H1 (cell line): ENCODE measurements around the gene ADCK2. TPM values are rescaled to one million over a fixed set of nuclear protein-coding genes. Genes with fewer than 3 reads are reported as not detected.
A peak's percentile ranks its signal among the peaks of the same experiment; 100 is the strongest.

Experiments
- CTCF ChIA-PET: fragments of 300-600 bp; sonication (Branson Sonifier 250); formaldehyde crosslinking; loops from one replicate; lab custom pipeline; 2021; ENCODE audit not compliant: partially characterized antibody; lab: Charles Lee
- POLR2A ChIA-PET: fragments of 300-600 bp; sonication (Branson Sonifier 250); formaldehyde crosslinking; loops from one replicate; lab custom pipeline; 2021; ENCODE audit warnings: inconsistent platforms; ENCODE audit not compliant: partially characterized antibody; lab: Charles Lee
- DNase-seq, 2 experiments: peaks; one replicate each; pipeline versions ENCODE4 v3.0.0 to v3.0.0-alpha.2; 2010 to 2022; ENCODE audit warnings: low spot score in 2 of 2, low read depth in 1 of 2, mixed read lengths in 1 of 2
- FAIRE-seq: peaks from 2 replicates; lab custom pipeline; 2011; peaks lifted over from hg19 to GRCh38; lab: Jason Lieb, UNC
- H2AFZ ChIP-seq: 2 replicates; pipeline ENCODE4 v1.8.1; 2012; ENCODE audit warnings: low read length, inconsistent platforms
- H2AK5ac ChIP-seq: 2 replicates; pipeline ENCODE4 v1.6.1; 2013; ENCODE audit warnings: low read depth, low read length
- H2BK120ac ChIP-seq: replicated peaks from 2 replicates; pipeline ENCODE3; 2013; ENCODE audit warnings: low read depth, low read length, inconsistent platforms
- H2BK12ac ChIP-seq: 2 replicates; pipeline ENCODE4 v1.6.1; 2013; ENCODE audit warnings: low read depth, low read length
- H2BK15ac ChIP-seq: 2 replicates; pipeline ENCODE4 v1.6.1; 2013; ENCODE audit warnings: low read length
- H2BK20ac ChIP-seq: 2 replicates; pipeline ENCODE4 v1.6.1; 2013; ENCODE audit warnings: low read length
- H2BK5ac ChIP-seq: 2 replicates; pipeline ENCODE4 v1.6.1; 2013; ENCODE audit warnings: low read depth, low read length
- H3K14ac ChIP-seq: 2 replicates; pipeline ENCODE4 v1.6.1; 2013; ENCODE audit warnings: inconsistent platforms; ENCODE audit not compliant: insufficient read length
- H3K18ac ChIP-seq: 2 replicates; pipeline ENCODE4 v1.6.1; 2013; ENCODE audit warnings: low read length; ENCODE audit errors: extremely low read depth
- H3K23ac ChIP-seq: 2 replicates; pipeline ENCODE4 v1.6.1; 2013; ENCODE audit warnings: inconsistent platforms; ENCODE audit not compliant: insufficient read length
- H3K23me2 ChIP-seq: 2 replicates; pipeline ENCODE4 v1.6.1; 2013; ENCODE audit warnings: low read depth, low read length
- H3K27ac ChIP-seq: 2 replicates; pipeline ENCODE4 v1.6.1; 2011; ENCODE audit warnings: low read depth, low read length, inconsistent platforms
- H3K27me3 ChIP-seq, 4 experiments: replicated peaks in 1 of 4; 1 replicate in 1 of 4; 2 replicates in 3 of 4; pipeline versions ENCODE4 v1.6.1 to v1.8.1; 2011 to 2013; ENCODE audit warnings: low read length in 3 of 4, mild to moderate bottlenecking in 3 of 4, inconsistent platforms in 2 of 4, mixed read lengths in 2 of 4, moderate library complexity in 1 of 4; ENCODE audit not compliant: control insufficient read depth in 3 of 4, insufficient read depth in 3 of 4; ENCODE audit errors: extremely low read depth in 1 of 4
- H3K36me3 ChIP-seq, 4 experiments: 2 replicates each; pipeline versions ENCODE4 v1.6.1 to v1.8.1; 2011 to 2013; ENCODE audit warnings: mild to moderate bottlenecking in 4 of 4, low read length in 3 of 4, moderate library complexity in 2 of 4, control low read depth in 1 of 4, inconsistent platforms in 1 of 4; ENCODE audit not compliant: insufficient read depth in 4 of 4, control insufficient read depth in 2 of 4
- H3K4ac ChIP-seq: replicated peaks from 2 replicates; pipeline ENCODE3; 2013; ENCODE audit warnings: low read length, low read depth, mixed read lengths, inconsistent platforms; ENCODE audit not compliant: insufficient read length
- H3K4me1 ChIP-seq, 4 experiments: replicated peaks in 1 of 4; 1 replicate in 1 of 4; 2 replicates in 3 of 4; pipeline versions ENCODE4 v1.6.1 to v1.8.1; 2011 to 2013; ENCODE audit warnings: low read length in 3 of 4, inconsistent platforms in 2 of 4, mixed read lengths in 1 of 4; ENCODE audit not compliant: insufficient read depth in 4 of 4, control insufficient read depth in 3 of 4
- H3K4me2 ChIP-seq, 2 experiments: 2 replicates each; pipeline versions ENCODE4 v1.6.1 to v1.8.1; 2011 to 2013; ENCODE audit warnings: low read depth in 2 of 2, low read length in 2 of 2, control low read depth in 1 of 2, inconsistent platforms in 1 of 2, mild to moderate bottlenecking in 1 of 2; ENCODE audit not compliant: insufficient read depth in 1 of 2
- H3K4me3 ChIP-seq, 4 experiments: fragments of 200-600, 300-600 bp in 1 of 4; sonication (generic), shearing (Covaris generic), sonication (Bioruptor Twin) in 1 of 4; 2 replicates each; pipeline versions ENCODE4 v1.5.1 to v1.8.1; 2011 to 2016; ENCODE audit warnings: low read length in 4 of 4, low read depth in 3 of 4, control low read depth in 2 of 4, inconsistent platforms in 2 of 4, mild to moderate bottlenecking in 2 of 4, mixed read lengths in 1 of 4, moderate library complexity in 1 of 4; ENCODE audit not compliant: insufficient read depth in 2 of 4; ENCODE audit errors: extremely low read depth in 1 of 4
- H3K56ac ChIP-seq: replicated peaks from 2 replicates; pipeline ENCODE3; 2013; ENCODE audit warnings: low read depth, mild to moderate bottlenecking, mixed read lengths, low read length, inconsistent platforms; ENCODE audit not compliant: insufficient read length
- H3K79me1 ChIP-seq: 2 replicates; pipeline ENCODE4 v1.6.1; 2013; ENCODE audit warnings: low read depth, low read length, control low read depth
- H3K79me2 ChIP-seq, 2 experiments: 2 replicates each; pipeline versions ENCODE4 v1.6.1 to v1.8.1; 2012 to 2013; ENCODE audit warnings: low read length in 2 of 2, mild to moderate bottlenecking in 2 of 2, inconsistent platforms in 1 of 2; ENCODE audit not compliant: insufficient read depth in 2 of 2, control insufficient read depth in 1 of 2
- H3K9ac ChIP-seq, 4 experiments: replicated peaks in 1 of 4; 1 replicate in 1 of 4; 2 replicates in 3 of 4; pipeline versions ENCODE4 v1.6.1 to v1.8.1; 2011 to 2013; ENCODE audit warnings: low read depth in 3 of 4, low read length in 3 of 4, control low read depth in 2 of 4, mild to moderate bottlenecking in 2 of 4, moderate library complexity in 2 of 4, inconsistent platforms in 1 of 4; ENCODE audit errors: extremely low read depth in 1 of 4
- H3K9me3 ChIP-seq, 2 experiments: 2 replicates each; pipeline versions ENCODE4 v1.6.1 to v1.8.1; 2012 to 2013; ENCODE audit warnings: mild to moderate bottlenecking in 2 of 2, moderate library complexity in 2 of 2, control low read depth in 1 of 2, inconsistent platforms in 1 of 2, low read depth in 1 of 2, low read length in 1 of 2, mixed read lengths in 1 of 2; ENCODE audit not compliant: insufficient read depth in 2 of 2
- H4K20me1 ChIP-seq, 2 experiments: replicated peaks in 1 of 2; 2 replicates each; pipeline versions ENCODE3 to v1.8.1; 2011 to 2013; ENCODE audit warnings: inconsistent platforms in 2 of 2, low read length in 2 of 2, mild to moderate bottlenecking in 1 of 2; ENCODE audit not compliant: insufficient read depth in 2 of 2, control insufficient read depth in 1 of 2
- H4K5ac ChIP-seq: 2 replicates; pipeline ENCODE4 v1.6.1; 2013; ENCODE audit warnings: low read length, low read depth, mixed read lengths, inconsistent platforms; ENCODE audit not compliant: insufficient read length
- H4K8ac ChIP-seq: 2 replicates; pipeline ENCODE4 v1.8.0; 2013; ENCODE audit warnings: mild to moderate bottlenecking, moderate library complexity, low read length, inconsistent platforms; ENCODE audit not compliant: insufficient read depth; ENCODE audit errors: extremely low read depth
- H4K91ac ChIP-seq: replicated peaks from 2 replicates; pipeline ENCODE3; 2013; ENCODE audit warnings: low read length, mixed read lengths, inconsistent platforms; ENCODE audit not compliant: insufficient read length
- ASH2L ChIP-seq: fragments of 200-600, 300-600 bp; sonication (generic); IDR thresholded peaks from one replicate; pipeline ENCODE4 v1.7.1; 2017; ENCODE audit warnings: low read length
- ATF3 ChIP-seq: IDR thresholded peaks from 2 replicates; pipeline ENCODE4 v1.6.1; 2011; ENCODE audit warnings: low read depth, mild to moderate bottlenecking, low read length; ENCODE audit not compliant: insufficient read depth
- BACH1 ChIP-seq: IDR thresholded peaks from 2 replicates; pipeline ENCODE4 v1.6.1; 2012; ENCODE audit warnings: low read length, improper control_type of control experiment
- GABPA ChIP-seq: IDR thresholded peaks from 2 replicates; pipeline ENCODE4 v1.6.1; 2011; ENCODE audit warnings: mild to moderate bottlenecking, low read length, moderate library complexity, borderline replicate concordance; ENCODE audit not compliant: insufficient read depth
- KDM4A ChIP-seq: IDR thresholded peaks from one replicate; pipeline ENCODE4 v1.7.1; 2012; ENCODE audit warnings: low read depth, mild to moderate bottlenecking, moderate library complexity, low read length, inconsistent platforms; ENCODE audit not compliant: severe bottlenecking
- MAX ChIP-seq: IDR thresholded peaks from 2 replicates; pipeline ENCODE4 v1.6.1; 2012; ENCODE audit warnings: inconsistent platforms
- SRF ChIP-seq: IDR thresholded peaks from 2 replicates; pipeline ENCODE4 v1.6.1; 2011; ENCODE audit warnings: mild to moderate bottlenecking, low read depth, low read length, moderate library complexity
- TEAD4 ChIP-seq: IDR thresholded peaks from 2 replicates; pipeline ENCODE4 v1.6.1; 2012; ENCODE audit warnings: low read depth, low read length, inconsistent platforms, mixed read lengths
- USF2 ChIP-seq: IDR thresholded peaks from 2 replicates; pipeline ENCODE4 v1.6.1; 2011; ENCODE audit warnings: low read length, improper control_type of control experiment
- whole genome bisulfite sequencing, 2 experiments: shearing (Covaris generic) in 1 of 2; methylation state at CpG; one replicate each; pipeline versions ENCODE4 v1.1.6 to v1.1.7; 2013 to 2015; ENCODE audit warnings: low lambda C conversion rate in 2 of 2, mixed read lengths in 2 of 2, inconsistent platforms in 1 of 2, low coverage in 1 of 2, missing lambda C conversion rate in 1 of 2; ENCODE audit not compliant: insufficient replicate concordance in 2 of 2, insufficient coverage in 1 of 2, insufficient read length in 1 of 2; ENCODE audit errors: extremely low coverage in 1 of 2, missing lambda C conversion rate in 1 of 2; 5-methylcytosine and 5-hydroxymethylcytosine counted together
- polyA plus RNA-seq, 7 experiments: library from polyadenylated mRNA; depleted of rRNA in 3 of 7; stranded (reverse) in 5 of 7; unstranded in 2 of 7; fragments of >200 nt in 5 of 7; fragments of 200-250 nt in 2 of 7; gene quantifications; 1 replicate in 5 of 7; 2 replicates in 1 of 7; 4 replicates in 1 of 7; pipeline versions ENCODE4 v1.2.1 to v1.2.3, GENCODE V29; 2011 to 2013; ENCODE audit warnings: missing spikeins in 2 of 7, mixed read lengths in 2 of 7
- total RNA-seq: library from RNA; stranded (reverse); fragmentation: NEBNext Ultra II Directional; extraction: Animal tissue kit (Norgen Biotek cat#: 25700); gene quantifications from 2 replicates; pipeline ENCODE4 v1.2.1, GENCODE V29; 2021

The ADCK2 gene
- total and polyA plus RNA-seq, 2 of the 8 experiments (the other 6 are each of a cell fraction or from before 2014, with no cell fraction given) = 6.9 to 11.7 TPM

GRCh38 chr7:140685407-140686087 is 12.8 kb downstream of the ADCK2 start:
- POLR2A ChIA-PET = interaction anchor here (0.7 kb wide), 1 partner anchor 325 kb away, joined by 3 read pairs; no protein-coding TSS in a partner anchor
- CTCF ChIA-PET = interaction anchor here (0.6 to 5.5 kb wide), 12 partner anchors 10 to 298 kb away, joined by 3 to 38 read pairs (median 4); partner anchors contain the start of gene NDUFB2

More at GRCh38 chr7:140685407-140686087, 12.8 kb downstream of the ADCK2 start:
- Histone ChIP-seq H3K4ac (no peak overlapping the region), H3K9me3 (no peaks in the 10 kb centered on the region), H3K23ac (no peak overlapping the region), H3K4me3 (no peak overlapping the region), H4K91ac (no peak overlapping the region), H3K36me3 (no peaks in the 10 kb centered on the region; a peak in 1 of 8 replicates), H4K5ac (no peak overlapping the region), H2AK5ac (no peak overlapping the region), H2BK15ac (no peak overlapping the region), H2BK5ac (no peak overlapping the region), H2BK120ac (no peak overlapping the region), H4K8ac (peak overlapping the region; percentile 76; the same call in 1 of the 2 replicates), H3K4me1 (0 out of 7 replicates have a peak, but pooled peaks cover 0 to 2% (median 0%) of the 10 kb centered on the region in 4 experiments), H3K14ac (no peak overlapping the region), H2AFZ (no peak overlapping the region), H3K27me3 (no peaks in the 10 kb centered on the region), H4K20me1 (no peaks in the 10 kb centered on the region), H3K27ac (no peak overlapping the region), H3K79me1 (no peaks in the 10 kb centered on the region), H3K9ac (no peak overlapping the region), H3K56ac (no peak overlapping the region), H2BK20ac (no peak overlapping the region), H3K18ac (no peak overlapping the region), H3K79me2 (no peaks in the 10 kb centered on the region), H3K23me2 (no peaks in the 10 kb centered on the region), H2BK12ac (no peak overlapping the region), H3K4me2 (no peak overlapping the region)
- FAIRE-seq = no peak
- DNase-seq = no peak
- TF ChIP-seq SRF = no peak
- TF ChIP-seq USF2 = no peak
- TF ChIP-seq MAX = no peak
- TF ChIP-seq ATF3 = no peak
- no peak for TF ChIP-seq KDM4A
- TF ChIP-seq GABPA = no peak
- no peak for TF ChIP-seq BACH1
- TF ChIP-seq TEAD4 = no peak
- TF ChIP-seq ASH2L = no peak
- WGBS, 2 experiments = 90% methylated on average over 10 of the region's 10 CpGs; no CpG with 5 or more reads in 1 of the 2 experiments
